HEK293 (cell line): ENCODE results near the gene MAPRE3.

Source experiments
- CTCF ChIA-PET: fragments of 350-600 bp; formaldehyde crosslinking; extraction: SDS; loops from one replicate; lab custom pipeline; 2021; ENCODE audit warnings: antibody characterized with exemption; lab: Yijun Ruan, JAX
- POLR2A ChIA-PET: fragments of 300-600 bp; formaldehyde crosslinking; extraction: SDS; loops from one replicate; lab custom pipeline; 2020; ENCODE audit warnings: antibody characterized with exemption, inconsistent platforms; lab: Yijun Ruan, JAX
- H3K27ac ChIP-seq: fragments of 200-500 bp; sonication (Bioruptor generic); 2 replicates; pipeline ENCODE4 v1.5.1; 2014; ENCODE audit warnings: low read depth, low read length, control low read depth, inconsistent platforms; ENCODE audit errors: extremely low read depth
- H3K36me3 ChIP-seq, 2 experiments: fragments of 200-500 bp in 1 of 2; sonication (Bioruptor generic) in 1 of 2; 1 replicate in 1 of 2; 2 replicates in 1 of 2; pipeline ENCODE4 v1.5.1; 2014 to 2017; ENCODE audit warnings: inconsistent platforms in 2 of 2, low read length in 2 of 2; ENCODE audit not compliant: control insufficient read depth in 2 of 2, insufficient read depth in 1 of 2
- H3K4me1 ChIP-seq: fragments of 200-500 bp; sonication (Bioruptor generic); 2 replicates; pipeline ENCODE4 v1.5.1; 2014; ENCODE audit warnings: mild to moderate bottlenecking, low read length, inconsistent platforms; ENCODE audit not compliant: control insufficient read depth, insufficient read depth
- H3K4me3 ChIP-seq: 2 replicates; pipeline ENCODE4 v1.5.1; 2011; ENCODE audit warnings: low read depth, mild to moderate bottlenecking, control low read depth, low read length, moderate library complexity
- H3K9me3 ChIP-seq: fragments of 200-500 bp; sonication (Bioruptor generic); 2 replicates; pipeline ENCODE4 v1.5.1; 2014; ENCODE audit warnings: low read depth, low read length, inconsistent platforms; ENCODE audit not compliant: control insufficient read depth, insufficient read depth
- CTCF ChIP-seq: fragments of 450-650 bp; formaldehyde crosslinking; IDR thresholded peaks from 2 replicates; pipeline ENCODE4 v1.5.1; 2016; ENCODE audit warnings: missing biosample characterization, missing genetic modification characterization
- GLI2 ChIP-seq: fragments of 450-650 bp; formaldehyde crosslinking; IDR thresholded peaks from 2 replicates; pipeline ENCODE4; 2017; ENCODE audit warnings: missing biosample characterization, missing genetic modification characterization, low read depth, borderline replicate concordance
- GLI4 ChIP-seq: fragments of 450-650 bp; formaldehyde crosslinking; IDR thresholded peaks from 2 replicates; pipeline ENCODE4 v1.5.1; 2016; ENCODE audit warnings: missing biosample characterization, missing genetic modification characterization
- KLF1 ChIP-seq: fragments of 450-650 bp; formaldehyde crosslinking; IDR thresholded peaks from 2 replicates; pipeline ENCODE4 v1.5.1; 2016; ENCODE audit warnings: missing biosample characterization, missing genetic modification characterization
- REST ChIP-seq: fragments of 450-650 bp; formaldehyde crosslinking; IDR thresholded peaks from 2 replicates; pipeline ENCODE4 v1.5.1; 2016; ENCODE audit warnings: missing biosample characterization, missing genetic modification characterization
- TCF7L2 ChIP-seq: IDR thresholded peaks from 2 replicates; pipeline ENCODE4 v1.6.1; 2011; ENCODE audit warnings: low read depth, mild to moderate bottlenecking, inconsistent platforms, low read length, moderate library complexity, borderline replicate concordance
- YY1 ChIP-seq: fragments of 450-650 bp; formaldehyde crosslinking; IDR thresholded peaks from 2 replicates; pipeline ENCODE4 v1.5.1; 2018; ENCODE audit warnings: missing biosample characterization, missing genetic modification characterization
- ZBTB20 ChIP-seq: fragments of 450-650 bp; formaldehyde crosslinking; IDR thresholded peaks from 2 replicates; pipeline ENCODE4 v1.5.1; 2016; ENCODE audit warnings: missing biosample characterization, missing genetic modification characterization
- ZBTB49 ChIP-seq: fragments of 450-650 bp; formaldehyde crosslinking; IDR thresholded peaks from 2 replicates; pipeline ENCODE4 v1.5.1; 2016; ENCODE audit warnings: missing biosample characterization, missing genetic modification characterization, low read depth
- ZBTB6 ChIP-seq: fragments of 450-650 bp; formaldehyde crosslinking; IDR thresholded peaks from 2 replicates; pipeline ENCODE4 v1.5.1; 2017; ENCODE audit warnings: missing biosample characterization, missing genetic modification characterization
- ZNF132 ChIP-seq: fragments of 450-650 bp; formaldehyde crosslinking; IDR thresholded peaks from 2 replicates; pipeline ENCODE4 v1.5.1; 2017; ENCODE audit warnings: missing biosample characterization, missing genetic modification characterization, borderline replicate concordance
- ZNF133 ChIP-seq: fragments of 450-650 bp; formaldehyde crosslinking; IDR thresholded peaks from 2 replicates; pipeline ENCODE4 v1.5.1; 2016; ENCODE audit warnings: missing biosample characterization, missing genetic modification characterization
- ZNF155 ChIP-seq: fragments of 450-650 bp; formaldehyde crosslinking; IDR thresholded peaks from 2 replicates; pipeline ENCODE4 v1.5.1; 2016; ENCODE audit warnings: missing biosample characterization, missing genetic modification characterization
- ZNF391 ChIP-seq: fragments of 450-650 bp; formaldehyde crosslinking; IDR thresholded peaks from 2 replicates; pipeline ENCODE4 v1.5.1; 2016; ENCODE audit warnings: low read depth, missing biosample characterization, missing genetic modification characterization, borderline replicate concordance
- ZNF394 ChIP-seq: fragments of 450-650 bp; formaldehyde crosslinking; IDR thresholded peaks from 2 replicates; pipeline ENCODE4 v1.5.1; 2016; ENCODE audit warnings: missing biosample characterization, missing genetic modification characterization, mild to moderate bottlenecking, moderate library complexity, borderline replicate concordance
- ZNF549 ChIP-seq: fragments of 450-650 bp; IDR thresholded peaks from 2 replicates; pipeline ENCODE4 v1.5.1; 2018; ENCODE audit warnings: missing biosample characterization, missing genetic modification characterization, mild to moderate bottlenecking, inconsistent platforms, moderate library complexity
- ZNF600 ChIP-seq: fragments of 450-650 bp; formaldehyde crosslinking; IDR thresholded peaks from 2 replicates; pipeline ENCODE4 v1.5.1; 2016; ENCODE audit warnings: missing biosample characterization, missing genetic modification characterization
- ZNF623 ChIP-seq: fragments of 450-650 bp; formaldehyde crosslinking; IDR thresholded peaks from 2 replicates; pipeline ENCODE4 v1.5.1; 2016; ENCODE audit warnings: missing biosample characterization, missing genetic modification characterization
- ZNF660 ChIP-seq: fragments of 450-650 bp; IDR thresholded peaks from 2 replicates; pipeline ENCODE4 v1.5.1; 2018; ENCODE audit warnings: missing biosample characterization, mild to moderate bottlenecking, missing genetic modification characterization
- ZNF677 ChIP-seq: fragments of 450-650 bp; IDR thresholded peaks from 2 replicates; pipeline ENCODE4 v1.5.0; 2018; ENCODE audit warnings: missing biosample characterization, mild to moderate bottlenecking, missing genetic modification characterization, moderate library complexity
- ZNF707 ChIP-seq: fragments of 450-650 bp; formaldehyde crosslinking; IDR thresholded peaks from 2 replicates; pipeline ENCODE4 v1.5.1; 2016; ENCODE audit warnings: missing biosample characterization, missing genetic modification characterization
- ZNF776 ChIP-seq: fragments of 450-650 bp; formaldehyde crosslinking; IDR thresholded peaks from 2 replicates; pipeline ENCODE4 v1.5.0; 2017; ENCODE audit warnings: missing biosample characterization, missing genetic modification characterization, borderline replicate concordance
- ZNF837 ChIP-seq: fragments of 450-650 bp; formaldehyde crosslinking; IDR thresholded peaks from 2 replicates; pipeline ENCODE4 v1.5.1; 2016; ENCODE audit warnings: missing biosample characterization, missing genetic modification characterization

MAPRE3 gene

GRCh38 chr2:26980971-26981370 is 10.5 kb downstream of the MAPRE3 start:
- ChIA-PET CTCF (interaction anchor here (3.5 kb wide), 1 partner anchor 12 kb away, joined by 11 read pairs; no protein-coding TSS in a partner anchor), POLR2A (no interaction called here)
- Histone ChIP-seq H3K27ac (no peak overlapping the region), H3K4me3 (no peak overlapping the region), H3K9me3 (no peaks in the 10 kb centered on the region), H3K36me3 (no peaks in the 10 kb centered on the region), H3K4me1 (peaks cover 5% of the 10 kb centered on the region; the same call in 1 of the 2 replicates)
- TF ChIP-seq TCF7L2 (no peak), ZNF155 (tag by site-specific recombination) (no peak), GLI2 (tag by site-specific recombination) (no peak), ZNF776 (tag by site-specific recombination) (no peak), YY1 (tag by site-specific recombination) (no peak), ZNF394 (tag by site-specific recombination) (no peak), ZNF391 (tag by site-specific recombination) (no peak), ZBTB6 (tag by site-specific recombination) (no peak), ZNF549 (tag by site-specific recombination) (no peak), ZNF837 (no peak), ZNF677 (no peak), ZBTB49 (no peak), ZNF660 (tag by site-specific recombination) (no peak), ZNF707 (no peak), ZNF133 (no peak), GLI4 (no peak), ZNF623 (tag by site-specific recombination) (no peak), REST (tag by site-specific recombination) (no peak), KLF1 (tag by site-specific recombination) (no peak)

- CTCF ChIA-PET: interaction anchor here (0.6 to 3.5 kb wide), 11 partner anchors 11 to 965 kb away, joined by 3 to 11 read pairs (median 4); no protein-coding TSS in a partner anchor
- Histone ChIP-seq H3K36me3 (peaks cover 0 to 9% of the 10 kb centered on the region in 2 experiments; a peak in 1 of 3 replicates), H3K4me3 (no peak overlapping the region)
- TF ChIP-seq CTCF (tag by site-specific recombination): 0 out of 2 replicates have a peak, but pooled peaks have one; percentile 23
- 0 out of 2 replicates have a peak, but pooled peaks have one; percentile 14 for TF ChIP-seq ZBTB20 (tag by site-specific recombination)
- TF ChIP-seq ZBTB6 (tag by site-specific recombination): no peak
- TF ChIP-seq ZNF600: peak; percentile 52
- TF ChIP-seq ZNF132 (tag by site-specific recombination): no peak
- TF ChIP-seq, all 188 proteins: peak for 3
- H3K27ac ChIP-seq: no peak overlapping the region
- no peaks in the 10 kb centered on the region for H3K9me3 ChIP-seq
- peaks cover 5% of the 10 kb centered on the region; the same call in 1 of the 2 replicates for H3K4me1 ChIP-seq
- POLR2A ChIA-PET: interaction anchor here (0.6 to 1.2 kb wide), 2 partner anchors 9 to 30 kb away, joined by 3 to 5 read pairs; no protein-coding TSS in a partner anchor
Measured at GRCh38 chr2:26982102-26982742, 11.8 kb downstream of the MAPRE3 start.
